MM.1S (cell line): ENCODE measurements around the gene TREX2.

ENCODE experiments used
- DNase-seq: peaks from one replicate; pipeline ENCODE4 v3.0.0-alpha.2; 2015
- H2AFZ ChIP-seq: fragments of 300-600 bp; sonication (generic); 2 replicates; pipeline ENCODE4 v1.6.0; 2016; ENCODE audit warnings: antibody characterized with exemption, low read length
- H3F3A ChIP-seq: fragments of 300-600 bp; sonication (generic); 2 replicates; pipeline ENCODE4 v1.6.1; 2016; ENCODE audit warnings: mild to moderate bottlenecking, antibody characterized with exemption, low read length, moderate library complexity, mixed read lengths; ENCODE audit not compliant: insufficient read depth
- H3K27ac ChIP-seq: fragments of 300-600 bp; sonication (generic); 2 replicates; pipeline ENCODE4 v1.5.1; 2016; ENCODE audit warnings: mild to moderate bottlenecking, low read length
- H3K27me3 ChIP-seq: fragments of 300-600 bp; sonication (generic); replicated peaks from 2 replicates; pipeline ENCODE4 v1.6.0; 2016; ENCODE audit warnings: low read length; ENCODE audit not compliant: insufficient read depth
- H3K36me3 ChIP-seq: fragments of 300-600 bp; sonication (generic); replicated peaks from 2 replicates; pipeline ENCODE4 v1.6.1; 2016; ENCODE audit warnings: mild to moderate bottlenecking, low read length, mixed read lengths; ENCODE audit not compliant: insufficient read depth
- H3K4me1 ChIP-seq: fragments of 300-600 bp; sonication (generic); 2 replicates; pipeline ENCODE4 v1.6.1; 2016; ENCODE audit warnings: low read length, mixed read lengths
- H3K4me2 ChIP-seq: fragments of 300-600 bp; sonication (generic); 2 replicates; pipeline ENCODE4 v1.6.0; 2016; ENCODE audit warnings: low read depth, low read length
- H3K4me3 ChIP-seq: fragments of 300-600 bp; sonication (generic); 2 replicates; pipeline ENCODE4 v1.5.1; 2016; ENCODE audit warnings: low read length, mixed read lengths
- H3K79me2 ChIP-seq: fragments of 300-600 bp; sonication (generic); 2 replicates; pipeline ENCODE4 v1.6.1; 2016; ENCODE audit warnings: mixed run types, low read length, mixed read lengths
- H3K9ac ChIP-seq: fragments of 300-600 bp; sonication (generic); 2 replicates; pipeline ENCODE4 v1.6.1; 2016; ENCODE audit warnings: low read length, mixed read lengths
- H3K9me2 ChIP-seq: fragments of 300-600 bp; sonication (generic); replicated peaks from 2 replicates; pipeline ENCODE4 v1.6.1; 2016; ENCODE audit warnings: mild to moderate bottlenecking, low read length, mixed read lengths; ENCODE audit not compliant: insufficient read depth
- H3K9me3 ChIP-seq: fragments of 300-600 bp; sonication (generic); replicated peaks from 2 replicates; pipeline ENCODE4 v1.6.1; 2016; ENCODE audit warnings: mild to moderate bottlenecking, low read length, mixed read lengths; ENCODE audit not compliant: insufficient read depth
- H4K20me1 ChIP-seq: fragments of 300-600 bp; sonication (generic); 2 replicates; pipeline ENCODE4 v1.6.1; 2016; ENCODE audit warnings: mild to moderate bottlenecking, low read length, moderate library complexity, mixed read lengths; ENCODE audit not compliant: insufficient read depth
- EZH2 ChIP-seq: fragments of 300-600 bp; sonication (generic); optimal IDR thresholded peaks from 2 replicates; pipeline ENCODE3; 2017; ENCODE audit warnings: low read depth, mild to moderate bottlenecking, antibody characterized with exemption, low read length, mixed read lengths
- EZH2phosphoT487 ChIP-seq: fragments of 300-600 bp; sonication (generic); IDR thresholded peaks from 2 replicates; pipeline ENCODE4 v1.6.1; 2018; ENCODE audit warnings: antibody characterized with exemption, low read length
- TF ChIP-seq, protein P1 (sequence below): fragments of 300-600 bp; sonication (generic); IDR thresholded peaks from 2 replicates; pipeline ENCODE4 v1.5.1; 2016; ENCODE audit warnings: antibody characterized with exemption, low read length, mixed read lengths

The TREX2 gene

DNA sequence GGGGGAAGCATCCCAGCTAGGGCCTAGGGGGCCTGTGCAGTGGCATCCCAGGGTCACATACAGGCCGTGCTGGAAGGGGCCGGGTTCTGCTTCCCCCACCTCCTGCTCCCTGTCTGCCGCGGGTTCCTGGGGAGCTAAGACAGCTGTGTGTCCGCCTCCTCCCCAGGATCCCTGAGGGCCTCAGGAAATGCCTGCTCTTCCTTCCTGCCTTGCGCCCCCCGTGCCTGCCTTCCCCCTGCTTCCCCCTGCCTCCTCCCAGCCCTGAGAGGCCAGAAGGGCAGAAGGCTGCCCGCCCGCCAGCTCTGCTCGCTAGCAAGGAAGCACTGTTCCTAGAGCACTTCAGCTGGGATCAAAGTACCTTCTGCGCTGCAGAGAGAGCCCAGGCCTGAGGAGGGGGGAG is 46.1 kb upstream of the TREX2 start:
- H3K27ac ChIP-seq, result no peak overlapping the region
- no peaks in the 10 kb centered on the region for H4K20me1 ChIP-seq
- no peaks in the 10 kb centered on the region for H3K4me1 ChIP-seq
- no peaks in the 10 kb centered on the region for H3K9me3 ChIP-seq
- no peak overlapping the region for H3K4me3 ChIP-seq
- H3K27me3 ChIP-seq, result peaks cover 61% of the 10 kb centered on the region
- H3K9ac ChIP-seq, result no peak overlapping the region
- no peaks in the 10 kb centered on the region for H3K9me2 ChIP-seq
- no peak overlapping the region for H3K4me2 ChIP-seq
- no peaks in the 10 kb centered on the region for H3K36me3 ChIP-seq
- DNase-seq, result no peak
- H2AFZ ChIP-seq, result no peak overlapping the region
- no peaks in the 10 kb centered on the region for H3K79me2 ChIP-seq
- TF ChIP-seq EZH2, result no peak
- no peak for TF ChIP-seq EZH2phosphoT487
- TF ChIP-seq, protein P1, sequence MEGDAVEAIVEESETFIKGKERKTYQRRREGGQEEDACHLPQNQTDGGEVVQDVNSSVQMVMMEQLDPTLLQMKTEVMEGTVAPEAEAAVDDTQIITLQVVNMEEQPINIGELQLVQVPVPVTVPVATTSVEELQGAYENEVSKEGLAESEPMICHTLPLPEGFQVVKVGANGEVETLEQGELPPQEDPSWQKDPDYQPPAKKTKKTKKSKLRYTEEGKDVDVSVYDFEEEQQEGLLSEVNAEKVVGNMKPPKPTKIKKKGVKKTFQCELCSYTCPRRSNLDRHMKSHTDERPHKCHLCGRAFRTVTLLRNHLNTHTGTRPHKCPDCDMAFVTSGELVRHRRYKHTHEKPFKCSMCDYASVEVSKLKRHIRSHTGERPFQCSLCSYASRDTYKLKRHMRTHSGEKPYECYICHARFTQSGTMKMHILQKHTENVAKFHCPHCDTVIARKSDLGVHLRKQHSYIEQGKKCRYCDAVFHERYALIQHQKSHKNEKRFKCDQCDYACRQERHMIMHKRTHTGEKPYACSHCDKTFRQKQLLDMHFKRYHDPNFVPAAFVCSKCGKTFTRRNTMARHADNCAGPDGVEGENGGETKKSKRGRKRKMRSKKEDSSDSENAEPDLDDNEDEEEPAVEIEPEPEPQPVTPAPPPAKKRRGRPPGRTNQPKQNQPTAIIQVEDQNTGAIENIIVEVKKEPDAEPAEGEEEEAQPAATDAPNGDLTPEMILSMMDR, result no peak
- no peaks in the 10 kb centered on the region for H3F3A ChIP-seq

DNA sequence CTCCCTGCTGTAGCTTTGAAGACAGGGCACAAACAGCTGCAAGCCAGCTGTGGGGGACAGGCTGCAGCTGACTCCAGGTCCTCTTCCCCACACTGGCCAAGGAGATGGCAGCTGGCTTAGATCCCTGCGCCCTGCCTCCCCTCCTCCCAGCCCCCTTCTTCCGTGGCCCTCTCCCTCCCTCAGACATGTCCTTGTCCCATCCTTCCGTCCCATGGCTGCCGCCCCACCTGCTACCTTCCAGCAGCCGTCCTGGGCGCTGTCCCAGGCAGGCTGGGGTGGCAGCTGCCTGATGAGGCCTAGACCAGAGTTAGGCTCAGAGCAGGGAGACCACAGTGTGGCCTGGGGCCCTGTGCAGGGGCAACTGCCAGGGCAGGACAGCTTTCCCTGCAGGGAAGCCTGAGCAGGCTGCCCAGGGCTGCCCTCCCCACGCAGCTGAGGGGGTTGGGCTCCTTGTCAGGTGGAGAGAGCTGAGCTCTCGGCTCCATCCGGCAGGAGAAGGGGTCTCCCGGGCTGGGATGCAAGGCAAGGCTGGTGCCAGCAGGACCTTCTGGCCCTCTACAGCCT is 45.6 kb upstream of the TREX2 start:
- Histone ChIP-seq H3K9ac (no peak overlapping the region), H3K79me2 (no peaks in the 10 kb centered on the region), H3K27ac (no peak overlapping the region), H3K9me2 (no peaks in the 10 kb centered on the region), H2AFZ (no peak overlapping the region), H3K4me2 (no peak overlapping the region), H3K4me3 (no peak overlapping the region), H4K20me1 (no peaks in the 10 kb centered on the region), H3K36me3 (no peaks in the 10 kb centered on the region), H3K4me1 (no peaks in the 10 kb centered on the region), H3K9me3 (no peaks in the 10 kb centered on the region), H3F3A (no peaks in the 10 kb centered on the region), H3K27me3 (peaks cover 65% of the 10 kb centered on the region)
- TF ChIP-seq, protein P1, result no peak
- TF ChIP-seq EZH2phosphoT487 (no peak), EZH2 (no peak)
- DNase-seq, result no peak

DNA sequence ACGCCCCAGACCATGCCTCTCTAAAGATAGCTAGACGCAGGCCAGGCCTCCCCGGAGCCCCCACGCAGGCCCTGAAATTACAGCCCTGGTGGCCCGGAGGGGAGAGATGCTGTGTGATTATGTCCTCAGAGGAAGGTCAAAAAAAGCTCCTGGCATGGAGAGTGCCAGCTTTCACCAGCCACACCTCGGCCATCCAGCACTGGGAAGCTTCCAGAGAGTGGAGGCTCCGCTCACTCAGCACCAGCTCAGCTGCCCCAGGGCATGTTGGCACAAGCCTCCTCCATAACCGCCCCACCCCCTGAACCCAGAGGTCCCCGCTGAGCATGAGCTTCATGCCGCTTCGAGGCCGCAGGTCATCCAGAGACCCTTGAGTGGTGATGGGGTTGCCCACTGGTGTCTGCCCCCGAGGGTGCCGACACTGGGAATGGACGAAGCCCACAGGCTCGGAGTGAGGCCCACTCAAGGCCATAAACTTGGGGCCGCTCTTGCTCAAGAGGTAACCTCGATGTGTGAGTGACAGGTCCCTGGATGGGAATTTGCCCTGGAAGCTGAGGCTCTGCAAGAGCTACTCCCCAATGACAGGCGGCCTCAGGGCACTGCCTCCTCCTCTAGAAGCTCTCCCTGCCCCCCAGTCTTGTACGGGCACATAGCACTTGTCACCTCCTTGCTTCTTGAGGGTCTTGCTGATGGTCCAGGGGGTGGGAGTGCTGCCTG is 44.5 kb upstream of the TREX2 start:
- Histone ChIP-seq H3K9me3 (no peaks in the 10 kb centered on the region), H3K4me2 (no peak overlapping the region), H3K36me3 (no peaks in the 10 kb centered on the region), H3K27ac (no peak overlapping the region), H3K27me3 (peaks cover 69% of the 10 kb centered on the region), H3K4me3 (no peak overlapping the region), H4K20me1 (no peaks in the 10 kb centered on the region), H2AFZ (no peak overlapping the region), H3K79me2 (no peaks in the 10 kb centered on the region), H3K9ac (no peak overlapping the region), H3K4me1 (no peaks in the 10 kb centered on the region), H3K9me2 (no peaks in the 10 kb centered on the region), H3F3A (no peaks in the 10 kb centered on the region)
- no peak for TF ChIP-seq EZH2phosphoT487
- DNase-seq, result no peak

DNA sequence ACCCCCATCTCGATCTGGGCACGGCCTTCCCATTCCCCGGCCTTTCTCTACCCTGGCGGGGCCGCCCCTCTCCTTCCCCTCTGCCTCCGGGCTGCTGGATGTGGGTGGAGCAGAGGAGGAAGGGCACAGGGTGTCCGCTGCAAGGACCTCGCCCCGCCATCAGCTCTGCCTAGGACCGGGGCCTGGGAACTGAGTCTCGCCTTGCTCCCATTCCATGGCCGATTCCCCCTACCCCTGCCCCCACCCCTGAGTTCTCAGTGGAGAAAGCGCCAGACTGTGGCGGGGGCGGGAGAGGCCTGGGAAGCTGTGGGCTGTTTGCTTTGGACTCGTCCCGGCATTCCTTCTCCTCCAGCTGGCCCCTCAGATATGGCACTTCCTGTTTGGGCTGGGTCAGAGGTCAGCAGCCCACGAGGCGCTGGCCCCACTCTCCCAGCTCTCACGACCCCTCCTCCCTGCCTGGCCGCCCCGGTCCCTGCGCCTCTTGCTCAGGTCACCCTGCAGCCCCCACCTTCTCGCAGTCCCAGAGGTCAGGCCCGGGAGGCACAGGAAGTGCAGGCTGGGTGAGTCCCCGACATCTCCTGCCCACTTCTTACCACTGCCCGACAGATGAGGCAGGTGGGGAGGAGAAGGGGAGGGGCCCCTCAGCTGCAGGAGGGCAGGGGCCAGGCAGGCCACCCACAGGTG is 42.5 kb upstream of the TREX2 start:
- Histone ChIP-seq H3K27me3 (peaks cover 77% of the 10 kb centered on the region), H4K20me1 (no peaks in the 10 kb centered on the region), H3K9me2 (no peaks in the 10 kb centered on the region), H3F3A (no peaks in the 10 kb centered on the region), H3K9ac (no peak overlapping the region), H3K4me2 (no peak overlapping the region), H3K4me1 (no peaks in the 10 kb centered on the region), H3K9me3 (no peaks in the 10 kb centered on the region), H2AFZ (no peak overlapping the region), H3K27ac (no peak overlapping the region), H3K4me3 (no peak overlapping the region), H3K36me3 (no peaks in the 10 kb centered on the region), H3K79me2 (no peaks in the 10 kb centered on the region)
- DNase-seq, result no peak
- TF ChIP-seq EZH2phosphoT487, result no peak
- TF ChIP-seq, protein P1, result no peak
- TF ChIP-seq EZH2, result no peak
